Peyer's patch (tissue), 4 donors: ENCODE measurements around the gene ZFP69.

Source experiments
- POLR2A ChIP-seq, 2 donors: fragments of 450-650 bp; IDR thresholded peaks; one replicate each; pipeline ENCODE4 v1.5.1; 2017; ENCODE audit warnings: antibody characterized with exemption in 2 of 2, mild to moderate bottlenecking in 2 of 2, moderate library complexity in 2 of 2
- TF ChIP-seq, protein P1 (sequence below), 6 experiments: fragments of 450-650 bp in 4 of 6; fragments of 200-600 bp in 2 of 6; sonication (generic) in 1 of 6; IDR thresholded peaks; one replicate each; pipeline ENCODE4 v1.5.1; 2017 to 2019; ENCODE audit warnings: antibody characterized with exemption in 6 of 6, mild to moderate bottlenecking in 3 of 6, moderate library complexity in 1 of 6

DNA sequence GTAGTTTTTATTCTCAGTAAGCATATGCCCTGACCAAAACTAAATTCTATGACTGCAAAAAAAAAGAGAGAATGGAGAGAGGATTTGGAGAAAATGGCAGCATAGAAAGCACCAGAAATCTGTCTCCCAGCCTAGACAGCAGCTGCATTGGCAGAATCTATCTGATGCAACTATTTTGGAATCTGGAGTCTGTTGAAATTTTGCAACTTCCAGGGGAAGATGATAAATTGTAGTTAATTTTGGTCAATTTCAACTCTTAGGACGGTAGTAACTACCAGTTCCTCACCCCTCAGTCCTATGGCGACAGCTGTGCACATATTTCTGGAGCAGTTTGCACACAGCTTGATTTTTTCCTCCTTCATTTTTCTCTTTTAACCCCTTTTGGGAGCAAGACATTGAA lies 42.4 kb downstream of the ZFP69 start:
- TF ChIP-seq, protein P1, sequence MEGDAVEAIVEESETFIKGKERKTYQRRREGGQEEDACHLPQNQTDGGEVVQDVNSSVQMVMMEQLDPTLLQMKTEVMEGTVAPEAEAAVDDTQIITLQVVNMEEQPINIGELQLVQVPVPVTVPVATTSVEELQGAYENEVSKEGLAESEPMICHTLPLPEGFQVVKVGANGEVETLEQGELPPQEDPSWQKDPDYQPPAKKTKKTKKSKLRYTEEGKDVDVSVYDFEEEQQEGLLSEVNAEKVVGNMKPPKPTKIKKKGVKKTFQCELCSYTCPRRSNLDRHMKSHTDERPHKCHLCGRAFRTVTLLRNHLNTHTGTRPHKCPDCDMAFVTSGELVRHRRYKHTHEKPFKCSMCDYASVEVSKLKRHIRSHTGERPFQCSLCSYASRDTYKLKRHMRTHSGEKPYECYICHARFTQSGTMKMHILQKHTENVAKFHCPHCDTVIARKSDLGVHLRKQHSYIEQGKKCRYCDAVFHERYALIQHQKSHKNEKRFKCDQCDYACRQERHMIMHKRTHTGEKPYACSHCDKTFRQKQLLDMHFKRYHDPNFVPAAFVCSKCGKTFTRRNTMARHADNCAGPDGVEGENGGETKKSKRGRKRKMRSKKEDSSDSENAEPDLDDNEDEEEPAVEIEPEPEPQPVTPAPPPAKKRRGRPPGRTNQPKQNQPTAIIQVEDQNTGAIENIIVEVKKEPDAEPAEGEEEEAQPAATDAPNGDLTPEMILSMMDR (IDR thresholded peaks at IDR 0.05): no peak
- TF ChIP-seq POLR2A (IDR thresholded peaks at IDR 0.05): no peak
